GM13976 (cell line): ENCODE data around the gene NFIA.

ENCODE experiments used
- DNase-seq: peaks from one replicate; pipeline ENCODE4 v3.0.0; 2012; ENCODE audit warnings: low spot score
- in situ Hi-C: fragments of 300-500 bp; cut with MboI; formaldehyde crosslinking; loops from one replicate; pipeline ENCODE4 v1.12.0; 2022; ENCODE audit warnings: low sequenced_read_pairs, mixed read lengths, inconsistent platforms; ENCODE audit not compliant: unreplicated experiment
- TF ChIP-seq, protein P1 (sequence below): IDR thresholded peaks from 2 replicates; pipeline ENCODE4 v1.5.1; 2012; ENCODE audit warnings: borderline replicate concordance, mild to moderate bottlenecking; ENCODE audit not compliant: insufficient read depth; ENCODE audit errors: extremely low read depth, missing control alignments, control extremely low read depth

The NFIA gene

DNA sequence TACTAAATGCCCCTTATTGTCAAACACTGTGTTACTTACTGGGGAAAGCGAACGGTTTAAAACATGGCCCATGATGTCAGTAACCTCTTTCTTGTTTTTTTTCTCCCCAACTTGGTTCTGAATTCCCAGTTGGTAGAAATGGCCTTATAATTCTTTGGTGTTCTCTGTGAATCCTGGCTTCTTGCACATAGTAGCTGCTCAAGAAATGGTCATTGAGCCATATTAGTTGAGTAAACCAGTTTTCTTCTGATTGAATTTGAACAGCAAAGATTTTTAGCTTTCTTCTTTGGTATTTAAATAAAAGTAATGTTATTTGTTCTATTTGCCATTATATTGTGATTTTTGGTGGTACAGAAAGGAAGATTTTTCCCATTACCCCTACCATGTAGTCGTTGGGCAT lies 87.3 kb downstream of the NFIA start:
- DNase-seq, result no peak
- TF ChIP-seq, protein P1, sequence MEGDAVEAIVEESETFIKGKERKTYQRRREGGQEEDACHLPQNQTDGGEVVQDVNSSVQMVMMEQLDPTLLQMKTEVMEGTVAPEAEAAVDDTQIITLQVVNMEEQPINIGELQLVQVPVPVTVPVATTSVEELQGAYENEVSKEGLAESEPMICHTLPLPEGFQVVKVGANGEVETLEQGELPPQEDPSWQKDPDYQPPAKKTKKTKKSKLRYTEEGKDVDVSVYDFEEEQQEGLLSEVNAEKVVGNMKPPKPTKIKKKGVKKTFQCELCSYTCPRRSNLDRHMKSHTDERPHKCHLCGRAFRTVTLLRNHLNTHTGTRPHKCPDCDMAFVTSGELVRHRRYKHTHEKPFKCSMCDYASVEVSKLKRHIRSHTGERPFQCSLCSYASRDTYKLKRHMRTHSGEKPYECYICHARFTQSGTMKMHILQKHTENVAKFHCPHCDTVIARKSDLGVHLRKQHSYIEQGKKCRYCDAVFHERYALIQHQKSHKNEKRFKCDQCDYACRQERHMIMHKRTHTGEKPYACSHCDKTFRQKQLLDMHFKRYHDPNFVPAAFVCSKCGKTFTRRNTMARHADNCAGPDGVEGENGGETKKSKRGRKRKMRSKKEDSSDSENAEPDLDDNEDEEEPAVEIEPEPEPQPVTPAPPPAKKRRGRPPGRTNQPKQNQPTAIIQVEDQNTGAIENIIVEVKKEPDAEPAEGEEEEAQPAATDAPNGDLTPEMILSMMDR, result no peak
- in situ Hi-C loops, result no loop called here

DNA sequence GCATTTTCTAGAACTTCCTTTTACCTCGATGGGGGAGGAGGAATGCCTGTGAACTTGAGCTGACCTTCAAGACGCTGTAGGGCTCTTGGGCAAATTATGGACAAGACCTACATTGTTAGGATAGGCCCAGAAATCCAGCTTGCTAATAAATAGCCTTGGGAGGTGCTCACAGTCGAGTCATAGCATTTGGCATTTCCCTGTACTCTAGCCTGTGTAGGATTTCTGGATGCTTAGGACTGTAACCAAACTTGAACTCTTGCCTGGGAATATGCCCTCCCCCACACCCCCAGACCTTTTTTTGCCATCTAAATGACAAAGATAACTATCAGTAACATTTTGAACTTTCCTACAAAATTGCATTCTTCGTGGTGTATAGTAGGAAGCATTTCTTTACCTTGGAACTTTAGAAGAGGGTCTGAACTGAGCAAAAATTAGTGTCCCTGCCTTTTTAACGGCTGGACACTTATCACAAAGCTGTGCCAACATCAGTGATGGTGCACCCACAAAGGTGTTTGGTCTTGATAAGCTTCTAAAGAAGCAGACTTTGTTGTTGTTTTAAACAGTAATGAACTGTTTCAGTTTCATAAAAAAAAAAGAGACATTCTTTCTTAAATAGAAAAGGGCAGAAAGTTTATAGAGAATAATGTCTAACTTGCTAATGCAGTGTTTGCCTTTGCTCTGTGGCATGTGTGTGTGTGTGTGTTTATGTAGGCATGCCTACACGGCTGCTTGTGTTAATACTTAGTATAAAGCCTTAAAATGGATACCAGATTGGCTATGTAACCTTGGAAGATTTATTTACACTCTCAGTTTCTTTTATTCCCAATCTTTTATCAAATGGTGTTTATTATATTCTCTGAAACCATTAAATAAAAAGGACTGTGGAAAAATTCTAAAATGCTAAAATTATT lies 88.2 kb downstream of the NFIA start:
- no peak for DNase-seq
- TF ChIP-seq, protein P1, result no peak
- in situ Hi-C loops, result no loop called here

DNA sequence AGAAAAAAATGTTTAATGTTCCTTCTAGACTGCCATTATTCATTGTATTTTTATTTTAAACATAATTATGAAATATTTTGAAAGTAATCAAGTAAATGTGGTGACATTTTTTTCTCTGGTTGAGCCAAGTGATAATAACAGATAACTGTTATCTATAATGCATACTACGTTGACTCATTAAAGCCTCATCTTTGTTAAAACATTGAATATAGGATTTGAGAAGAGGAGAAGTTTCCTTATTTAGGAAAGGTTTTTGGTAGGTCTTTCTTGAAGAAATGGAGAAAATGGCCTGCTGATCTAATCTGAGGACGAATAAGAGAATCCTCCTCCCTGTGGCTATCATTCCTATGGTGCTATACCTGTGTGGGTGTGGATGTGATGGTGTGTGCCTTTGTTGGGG lies 89.0 kb downstream of the NFIA start:
- no peak for DNase-seq
- TF ChIP-seq, protein P1, result no peak
- in situ Hi-C loops, result no loop called here

DNA sequence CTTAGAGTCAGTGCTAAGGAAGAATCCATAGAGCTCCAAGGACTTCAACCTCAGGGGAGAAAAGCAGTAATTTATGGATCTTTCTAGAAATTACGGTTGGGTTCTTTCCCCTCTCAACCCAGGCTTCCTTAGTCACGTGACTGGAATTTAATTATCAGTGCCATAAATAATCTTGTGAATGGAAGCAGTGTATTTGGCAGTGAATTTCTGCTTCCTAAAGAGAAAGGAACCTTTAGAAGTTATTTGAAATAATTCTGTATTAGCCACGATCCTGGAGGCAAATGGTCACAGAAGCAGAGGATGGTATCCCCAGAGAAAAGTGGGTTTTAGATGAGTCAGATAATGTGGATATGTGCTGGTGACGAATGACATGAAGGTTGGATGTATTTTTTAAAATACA lies 89.6 kb downstream of the NFIA start:
- TF ChIP-seq, protein P1, result no peak
- in situ Hi-C loops, result no loop called here
- no peak for DNase-seq

DNA sequence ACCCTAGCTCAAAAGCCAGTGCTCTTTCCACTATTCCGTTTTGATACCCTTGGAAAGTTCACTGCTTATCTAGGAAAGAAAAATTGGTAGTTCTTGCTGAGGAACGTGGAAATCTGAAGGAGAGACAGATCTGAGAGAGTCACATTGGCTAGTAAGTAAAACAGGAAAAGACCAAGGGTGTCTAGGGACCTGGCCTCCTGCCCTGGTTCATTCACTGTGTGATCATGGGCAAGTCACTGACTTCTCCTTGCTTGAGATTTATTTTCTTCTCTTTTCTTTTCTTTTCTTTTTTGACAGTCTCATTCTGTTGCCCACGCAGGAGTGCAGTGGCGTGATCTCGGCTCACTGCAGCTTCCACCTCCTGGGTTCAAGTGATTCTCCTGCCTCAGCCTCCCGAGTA lies 90.8 kb downstream of the NFIA start:
- in situ Hi-C loops, result no loop called here
- no peak for DNase-seq
- TF ChIP-seq, protein P1, result no peak

DNA sequence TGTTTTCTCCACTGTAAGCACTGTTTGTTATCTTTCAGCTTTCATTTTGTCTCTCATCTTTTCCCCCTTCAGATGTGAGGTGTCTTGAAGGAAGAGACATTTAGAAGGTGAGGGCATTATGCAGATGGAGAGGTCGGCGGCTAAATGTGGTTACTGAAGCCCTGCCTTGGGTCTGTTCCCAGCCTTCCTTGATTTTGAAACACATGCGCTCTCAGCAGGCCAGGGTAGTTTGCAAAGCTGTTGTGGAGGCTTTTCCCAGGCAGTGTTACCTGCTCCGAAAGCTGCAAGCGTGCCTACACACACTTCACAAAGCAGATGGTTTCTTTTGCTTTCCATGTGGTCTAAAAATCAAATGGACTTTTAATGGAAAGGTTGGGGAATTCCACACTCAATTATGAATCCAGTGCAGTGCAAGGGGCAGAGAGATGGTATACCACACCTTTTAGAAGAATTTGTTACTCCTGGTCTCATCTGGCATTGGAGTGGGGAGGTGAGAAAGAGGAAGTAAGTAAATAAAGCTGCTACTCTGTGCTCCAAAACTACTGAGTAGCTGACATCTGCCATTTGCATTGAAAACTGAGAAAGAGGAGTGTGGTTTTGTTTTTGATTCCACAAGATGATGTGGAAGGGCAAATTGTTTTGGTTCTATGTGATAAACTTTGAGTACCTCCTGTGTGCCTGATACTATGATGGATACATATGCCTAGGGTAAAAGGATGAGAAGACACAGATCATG lies 91.9 kb downstream of the NFIA start:
- in situ Hi-C loops, result no loop called here

More for the DNA sequence above, 91.9 kb downstream of the NFIA start:
- no peak for DNase-seq
- TF ChIP-seq, protein P1, result no peak
